T-cell (primary cell): ENCODE measurements around the gene KANSL1. TPM values are rescaled to one million over a fixed set of nuclear protein-coding genes. Genes with fewer than 3 reads are reported as not detected.

Experiments used
- ATAC-seq, 4 experiments: fragments of 200-7000 bp in 3 of 4; fragments of 150-1000 bp in 1 of 4; cut with Tn5 transposase; replicated peaks in 1 of 4; 1 replicate in 3 of 4; 2 replicates in 1 of 4; pipeline ENCODE4 v1.10.0; 2021; ENCODE audit warnings: moderate library complexity in 3 of 4, mild to moderate bottlenecking in 2 of 4, moderate number of reproducible peaks in 1 of 4
- CTCF ChIA-PET, 2 donors: fragments of 300-600 bp; sonication (Branson Sonifier 250); formaldehyde crosslinking; loops; one replicate each; lab custom pipeline; 2022; ENCODE audit warnings: antibody characterized with exemption in 2 of 2; lab: Charles Lee
- POLR2A ChIA-PET, 2 donors: fragments of 300-600 bp; sonication (Branson Sonifier 250); formaldehyde crosslinking; loops; one replicate each; lab custom pipeline; 2022; ENCODE audit warnings: antibody characterized with exemption in 2 of 2; lab: Charles Lee
- DNase-seq, 35 experiments: peaks; one replicate each; pipeline versions ENCODE4 v3.0.0 to v3.0.0-alpha.2; 2013 to 2023
- H3K27ac ChIP-seq: one replicate; pipeline ENCODE4 v1.5.1; 2013; ENCODE audit warnings: low read length
- H3K27me3 ChIP-seq, 2 experiments: replicated peaks in 1 of 2; 1 replicate in 1 of 2; 2 replicates in 1 of 2; pipeline versions ENCODE4 v1.6.1 to v1.7.0; 2013; ENCODE audit warnings: low read length in 1 of 2, mixed read lengths in 1 of 2; ENCODE audit not compliant: control insufficient read depth in 2 of 2, insufficient read depth in 2 of 2; ENCODE audit errors: extremely low read depth in 1 of 2
- H3K36me3 ChIP-seq, 2 donors: 1 replicate in 1 of 2; 2 replicates in 1 of 2; pipeline versions ENCODE4 v1.6.1 to v1.7.0; 2013; ENCODE audit warnings: low read length in 1 of 2; ENCODE audit not compliant: control insufficient read depth in 2 of 2, insufficient read depth in 1 of 2; ENCODE audit errors: extremely low read depth in 1 of 2
- H3K4me1 ChIP-seq, 2 experiments: 1 replicate in 1 of 2; 2 replicates in 1 of 2; pipeline versions ENCODE4 v1.6.1 to v1.7.0; 2013; ENCODE audit warnings: low read length in 2 of 2, mixed read lengths in 1 of 2; ENCODE audit not compliant: insufficient read depth in 2 of 2, control insufficient read depth in 1 of 2; ENCODE audit errors: extremely low read depth in 1 of 2
- H3K4me3 ChIP-seq, 2 donors: 1 replicate in 1 of 2; 2 replicates in 1 of 2; pipeline versions ENCODE4 v1.5.1 to v1.7.0; 2013; ENCODE audit warnings: mild to moderate bottlenecking in 2 of 2, low read length in 1 of 2, moderate library complexity in 1 of 2; ENCODE audit not compliant: control insufficient read depth in 1 of 2; ENCODE audit errors: extremely low read depth in 1 of 2
- H3K9me3 ChIP-seq: 2 replicates; pipeline ENCODE4 v1.7.0; 2013
- H3K27ac Mint-ChIP-seq, 2 donors: one replicate each; pipeline ENCODE4 v1.8.0; 2020 to 2021; ENCODE audit warnings: mild to moderate bottlenecking in 2 of 2, mixed read lengths in 2 of 2
- H3K27me3 Mint-ChIP-seq, 2 donors: one replicate each; pipeline ENCODE4 v1.8.0; 2021 to 2022; ENCODE audit warnings: mixed read lengths in 2 of 2
- H3K36me3 Mint-ChIP-seq: one replicate; pipeline ENCODE4 v1.8.0; 2021; ENCODE audit warnings: mixed read lengths
- H3K4me1 Mint-ChIP-seq, 3 donors: one replicate each; pipeline ENCODE4 v1.8.0; 2020 to 2022; ENCODE audit warnings: mixed read lengths in 3 of 3, mild to moderate bottlenecking in 1 of 3
- H3K4me3 Mint-ChIP-seq, 3 donors: one replicate each; pipeline ENCODE4 v1.8.0; 2020 to 2022; ENCODE audit warnings: mild to moderate bottlenecking in 3 of 3, mixed read lengths in 3 of 3, moderate library complexity in 3 of 3
- H3K9me3 Mint-ChIP-seq, 3 donors: one replicate each; pipeline ENCODE4 v1.8.0; 2020 to 2022; ENCODE audit warnings: mixed read lengths in 3 of 3
- WGBS: methylation state at CpG from one replicate; pipeline ENCODE4 v1.1.5; 2013; ENCODE audit warnings: missing lambda C conversion rate; ENCODE audit not compliant: insufficient coverage; 5-methylcytosine and 5-hydroxymethylcytosine counted together
- total RNA-seq, 35 experiments: library from RNA in 6 of 35; stranded (reverse) in 6 of 35; fragments of 120-200 nt in 1 of 35; gene quantifications; one replicate each; pipeline versions ENCODE4 v1.2.1 to v1.2.4 and lab custom pipeline; 2013 to 2026

KANSL1 gene
- total RNA-seq, 5 donors from 2014 or later (not counting 1 experiment from before 2014, with no cell fraction given), result 113 to 301 (median 160) TPM

DNA sequence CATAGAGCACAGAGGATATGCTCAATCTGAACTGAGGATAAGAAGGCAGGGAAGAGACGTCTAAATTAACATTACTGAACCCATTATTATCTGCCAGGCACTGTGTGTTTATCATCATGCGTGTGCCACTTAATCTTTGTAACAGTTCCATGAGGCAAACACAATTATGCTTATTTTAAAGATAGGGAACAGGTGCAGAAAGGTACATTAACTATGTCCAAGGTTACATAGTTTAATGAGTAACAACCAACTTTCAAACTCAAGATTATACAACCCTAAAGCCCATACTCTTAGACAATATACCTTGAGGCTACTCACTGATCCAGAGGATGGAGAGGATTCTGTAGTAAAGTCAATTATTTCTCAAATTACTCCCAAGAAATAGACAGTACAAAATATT, 151.0 kb downstream of the KANSL1 start:
- DNase-seq (no peak), ATAC-seq (no peak)
- Mint-ChIP-seq H3K27me3 (no peaks in the 10 kb centered on the region), H3K4me3 (no peak overlapping the region), H3K4me1 (peaks cover 22 to 34% (median 23%) of the 10 kb centered on the region in 3 donors), H3K27ac (no peak overlapping the region), H3K36me3 (peaks cover 59% of the 10 kb centered on the region), H3K9me3 (no peaks in the 10 kb centered on the region)
- ChIA-PET CTCF (interaction anchor here (0.6 to 1.0 kb wide), 3 partner anchors 14 to 171 kb away, joined by 3 to 6 read pairs (median 4); no protein-coding TSS in a partner anchor), POLR2A (no interaction called here)
- no peaks in the 10 kb centered on the region for H3K4me1 ChIP-seq
- H3K9me3 ChIP-seq, result no peaks in the 10 kb centered on the region
- WGBS, result no CpG with 5 or more reads among the region's 2 CpGs
- H3K4me3 ChIP-seq, result no peak overlapping the region
- H3K36me3 ChIP-seq, result peaks cover 9 to 83% of the 10 kb centered on the region in 2 donors
- H3K27ac ChIP-seq, result no peak overlapping the region
- H3K27me3 ChIP-seq, result no peaks in the 10 kb centered on the region

GRCh38 chr17:46039592-46040186, 153.5 kb downstream of the KANSL1 start:
- peaks cover 12 to 26% (median 24%) of the 10 kb centered on the region in 3 donors for H3K4me1 Mint-ChIP-seq
- H3K4me1 ChIP-seq, result no peaks in the 10 kb centered on the region
- no peak overlapping the region for H3K4me3 ChIP-seq
- H3K9me3 Mint-ChIP-seq, result no peaks in the 10 kb centered on the region
- POLR2A ChIA-PET, result interaction anchor here in 1 of 2 donors (0.6 kb wide), 1 partner anchor 62 kb away, joined by 5 read pairs; no protein-coding TSS in a partner anchor
- 93% methylated on average over 4 of the region's 5 CpGs for WGBS
- no peak overlapping the region for H3K27ac Mint-ChIP-seq
- peaks cover 61% of the 10 kb centered on the region for H3K36me3 Mint-ChIP-seq
- no peaks in the 10 kb centered on the region for H3K27me3 Mint-ChIP-seq
- no peaks in the 10 kb centered on the region for H3K27me3 ChIP-seq
- H3K4me3 Mint-ChIP-seq, result no peak overlapping the region
- H3K9me3 ChIP-seq, result no peaks in the 10 kb centered on the region
- H3K27ac ChIP-seq, result no peak overlapping the region
- no peak for DNase-seq
- CTCF ChIA-PET, result interaction anchor here (0.6 to 3.8 kb wide), 2 partner anchors 173 to 177 kb away, joined by 3 to 14 read pairs; no protein-coding TSS in a partner anchor
- no peak for ATAC-seq
- H3K36me3 ChIP-seq, result peaks cover 10 to 92% of the 10 kb centered on the region in 2 donors

DNA sequence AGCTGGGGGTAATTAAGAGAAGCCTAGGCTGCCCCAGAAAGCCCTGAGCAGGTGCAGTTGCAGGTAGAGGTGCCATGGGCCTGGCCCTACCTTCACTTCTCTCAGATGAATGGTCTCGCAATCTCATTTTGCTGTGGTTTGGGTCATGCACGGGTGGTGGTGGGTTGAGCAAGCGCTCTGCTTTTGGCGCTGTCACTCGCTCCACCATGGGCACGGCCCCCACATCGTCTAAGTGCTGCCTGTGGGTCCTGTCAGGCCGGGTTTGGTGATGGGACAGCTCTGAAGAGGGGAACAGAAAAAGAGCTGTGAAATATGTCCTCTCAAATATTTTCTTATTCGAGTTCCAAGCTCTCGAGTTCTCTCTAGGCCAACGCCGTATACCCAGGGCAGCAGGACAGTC, 154.3 kb downstream of the KANSL1 start:
- peaks cover 10 to 93% of the 10 kb centered on the region in 2 donors for H3K36me3 ChIP-seq
- H3K4me1 ChIP-seq, result no peaks in the 10 kb centered on the region
- no peaks in the 10 kb centered on the region for H3K9me3 Mint-ChIP-seq
- DNase-seq (no peak), ATAC-seq (no peak)
- peaks cover 6 to 20% (median 20%) of the 10 kb centered on the region in 3 donors for H3K4me1 Mint-ChIP-seq
- peaks cover 61% of the 10 kb centered on the region for H3K36me3 Mint-ChIP-seq
- no peak overlapping the region for H3K27ac Mint-ChIP-seq
- no peak overlapping the region for H3K27ac ChIP-seq
- no peaks in the 10 kb centered on the region for H3K9me3 ChIP-seq
- POLR2A ChIA-PET, result no interaction called here
- H3K4me3 Mint-ChIP-seq, result no peak overlapping the region
- no peaks in the 10 kb centered on the region for H3K27me3 Mint-ChIP-seq
- H3K4me3 ChIP-seq, result no peak overlapping the region
- CTCF ChIA-PET, result interaction anchor here (0.6 to 3.8 kb wide), 3 partner anchors 122 to 178 kb away, joined by 3 to 14 read pairs (median 3); no protein-coding TSS in a partner anchor
- H3K27me3 ChIP-seq, result no peaks in the 10 kb centered on the region
- WGBS, result 97% methylated on average over 10 of the region's 12 CpGs

GRCh38 chr17:46038414-46038813, 154.8 kb downstream of the KANSL1 start:
- no peaks in the 10 kb centered on the region for H3K27me3 Mint-ChIP-seq
- peak overlapping the region; percentile 50 to 56 for H3K27ac Mint-ChIP-seq
- ATAC-seq, result no peak
- Histone ChIP-seq H3K27ac (no peak overlapping the region), H3K36me3 (peaks cover 10 to 93% of the 10 kb centered on the region in 2 donors), H3K4me1 (no peaks in the 10 kb centered on the region), H3K4me3 (no peak overlapping the region), H3K9me3 (no peaks in the 10 kb centered on the region), H3K27me3 (no peaks in the 10 kb centered on the region)
- H3K36me3 Mint-ChIP-seq, result peaks cover 59% of the 10 kb centered on the region
- 94% methylated on average over 4 of the region's 6 CpGs for WGBS
- no peak for DNase-seq
- POLR2A ChIA-PET, result no interaction called here
- H3K4me1 Mint-ChIP-seq, result peaks cover under 1 to 19% (median 18%) of the 10 kb centered on the region in 3 donors
- CTCF ChIA-PET, result interaction anchor here in 1 of 2 donors (0.6 to 3.8 kb wide), 2 partner anchors 122 to 175 kb away, joined by 3 to 14 read pairs; no protein-coding TSS in a partner anchor
- no peak overlapping the region for H3K4me3 Mint-ChIP-seq
- H3K9me3 Mint-ChIP-seq, result no peaks in the 10 kb centered on the region

- ChIA-PET POLR2A (no interaction called here), CTCF (interaction anchor here in 1 of 2 donors (3.8 kb wide), 1 partner anchor 175 kb away, joined by 14 read pairs; no protein-coding TSS in a partner anchor)
- Mint-ChIP-seq H3K27me3 (no peaks in the 10 kb centered on the region), H3K4me3 (no peak overlapping the region), H3K27ac (peak overlapping the region; percentile 74 to 77), H3K36me3 (peaks cover 62% of the 10 kb centered on the region), H3K4me1 (peaks cover 0 to 22% (median 17%) of the 10 kb centered on the region in 3 donors), H3K9me3 (no peaks in the 10 kb centered on the region)
- no peak overlapping the region for H3K27ac ChIP-seq
- peaks cover 10 to 93% of the 10 kb centered on the region in 2 donors for H3K36me3 ChIP-seq
- H3K27me3 ChIP-seq, result no peaks in the 10 kb centered on the region
- no peak for DNase-seq
- no peak overlapping the region for H3K4me3 ChIP-seq
- WGBS, result 85% methylated on average over 4 of the region's 4 CpGs
- no peaks in the 10 kb centered on the region for H3K4me1 ChIP-seq
- H3K9me3 ChIP-seq, result no peaks in the 10 kb centered on the region
- ATAC-seq, result no peak
Measured at GRCh38 chr17:46037722-46038255, 155.4 kb downstream of the KANSL1 start.

- Mint-ChIP-seq H3K27me3 (no peaks in the 10 kb centered on the region), H3K4me1 (peaks cover 0 to 23% (median 17%) of the 10 kb centered on the region in 3 donors), H3K27ac (peak overlapping the region; percentile 28 to 39), H3K9me3 (no peaks in the 10 kb centered on the region), H3K4me3 (no peak overlapping the region), H3K36me3 (peaks cover 74% of the 10 kb centered on the region)
- Histone ChIP-seq H3K4me1 (no peaks in the 10 kb centered on the region), H3K36me3 (peaks cover 14 to 95% of the 10 kb centered on the region in 2 donors), H3K27ac (no peak overlapping the region), H3K4me3 (no peak overlapping the region), H3K9me3 (no peaks in the 10 kb centered on the region), H3K27me3 (no peaks in the 10 kb centered on the region)
- ChIA-PET CTCF (interaction anchor here in 1 of 2 donors (0.7 to 1.0 kb wide), 3 partner anchors 8 to 90 kb away, joined by 4 to 7 read pairs (median 4); no protein-coding TSS in a partner anchor), POLR2A (no interaction called here)
- WGBS, result 93% methylated on average over 2 of the region's 6 CpGs
- DNase-seq (no peak), ATAC-seq (no peak)
Measured at GRCh38 chr17:46036491-46036890, 156.7 kb downstream of the KANSL1 start.
